Measurements from ENCODE around the gene BCAS3. TPM values are rescaled to one million over a fixed set of nuclear protein-coding genes. Genes with fewer than 3 reads are reported as not detected.

BCAS3 gene
- total RNA-seq, 1 donor from 2014 or later, result 38.1 TPM

DNA sequence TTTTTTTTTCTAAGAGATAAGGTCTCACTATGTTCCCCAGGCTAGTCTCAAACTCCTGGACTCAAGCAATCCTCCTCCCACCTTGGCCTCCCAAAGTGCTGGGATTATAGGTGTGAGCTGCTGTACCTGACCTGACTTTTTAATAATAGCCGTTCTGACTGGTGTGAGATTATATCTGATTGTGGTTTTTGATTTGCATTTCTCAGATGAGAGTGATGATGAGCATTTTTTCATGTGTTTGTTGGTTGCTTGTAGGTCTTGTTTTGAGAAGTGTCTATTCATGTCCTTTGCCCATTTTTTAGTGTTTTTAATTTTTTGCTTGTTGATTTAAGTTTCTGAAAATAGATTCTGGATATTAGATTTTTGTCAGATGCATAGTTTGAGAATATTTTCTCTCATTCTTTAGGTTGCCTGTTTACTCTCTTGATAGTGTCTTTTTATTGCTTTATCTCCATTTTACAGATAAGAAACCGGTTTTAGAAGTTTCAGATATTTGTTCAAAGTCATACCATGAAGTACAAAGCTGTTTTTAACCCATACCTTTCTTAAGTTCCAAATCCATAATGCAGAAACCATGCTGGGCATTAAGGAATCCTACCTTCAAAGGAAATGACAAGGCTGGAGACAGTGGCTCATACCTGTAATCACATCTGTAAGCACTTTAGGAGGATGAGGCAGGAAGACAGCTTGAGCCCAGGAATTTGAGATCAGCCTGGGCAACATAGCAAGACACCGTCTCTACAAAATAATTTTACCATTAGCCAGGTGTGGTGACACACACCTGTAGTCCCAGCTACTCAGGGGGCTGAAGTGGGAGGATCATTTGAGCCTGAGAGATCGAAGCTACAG lies 553.5 kb downstream of the BCAS3 start:
- TF ChIP-seq CTCF (IDR thresholded peaks at IDR 0.05; ENCODE audit: unreplicated experiment), result no peak
- H3K4me3 Mint-ChIP-seq (ENCODE audit: unreplicated experiment), result no peak overlapping the region
- H3K27me3 Mint-ChIP-seq (ENCODE audit: unreplicated experiment), result no peaks in the 10 kb centered on the region
- DNase-seq (ENCODE audit: low spot score), result no peak
- H3K4me1 Mint-ChIP-seq (ENCODE audit: unreplicated experiment), result peaks cover 19% of the 10 kb centered on the region
- H3K36me3 Mint-ChIP-seq (ENCODE audit: low read depth, unreplicated experiment), result no peaks in the 10 kb centered on the region
- H3K9me3 Mint-ChIP-seq (ENCODE audit: unreplicated experiment), result no peaks in the 10 kb centered on the region
- no peak overlapping the region for H3K27ac Mint-ChIP-seq (ENCODE audit: unreplicated experiment)

DNA sequence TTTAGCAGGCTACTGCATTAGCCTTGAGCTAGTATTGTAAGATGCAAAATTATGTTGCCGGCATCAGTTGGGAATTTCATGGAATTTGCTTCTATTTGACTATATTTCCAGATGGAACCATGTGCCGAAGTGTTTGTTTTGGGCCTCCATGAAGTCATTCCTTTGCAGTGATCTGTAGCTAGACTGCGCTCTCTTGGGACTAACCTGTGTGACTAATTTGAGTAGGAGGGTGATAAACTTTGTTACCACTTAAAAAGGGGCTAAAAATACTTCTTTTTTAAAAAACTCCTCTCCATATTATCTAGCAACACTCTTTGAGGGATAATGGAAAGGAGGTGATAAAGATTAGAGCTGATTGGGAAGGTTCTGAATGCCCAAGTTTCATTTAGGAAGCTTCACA lies 555.2 kb downstream of the BCAS3 start:
- peaks cover 2% of the 10 kb centered on the region for H3K27me3 Mint-ChIP-seq (ENCODE audit: unreplicated experiment)
- H3K9me3 Mint-ChIP-seq (ENCODE audit: unreplicated experiment), result no peaks in the 10 kb centered on the region
- H3K4me1 Mint-ChIP-seq (ENCODE audit: unreplicated experiment), result peaks cover 19% of the 10 kb centered on the region
- no peak for TF ChIP-seq CTCF (IDR thresholded peaks at IDR 0.05; ENCODE audit: unreplicated experiment)
- no peak overlapping the region for H3K4me3 Mint-ChIP-seq (ENCODE audit: unreplicated experiment)
- no peak for DNase-seq (ENCODE audit: low spot score)
- no peak overlapping the region for H3K27ac Mint-ChIP-seq (ENCODE audit: unreplicated experiment)
- H3K36me3 Mint-ChIP-seq (ENCODE audit: low read depth, unreplicated experiment), result no peaks in the 10 kb centered on the region

DNA sequence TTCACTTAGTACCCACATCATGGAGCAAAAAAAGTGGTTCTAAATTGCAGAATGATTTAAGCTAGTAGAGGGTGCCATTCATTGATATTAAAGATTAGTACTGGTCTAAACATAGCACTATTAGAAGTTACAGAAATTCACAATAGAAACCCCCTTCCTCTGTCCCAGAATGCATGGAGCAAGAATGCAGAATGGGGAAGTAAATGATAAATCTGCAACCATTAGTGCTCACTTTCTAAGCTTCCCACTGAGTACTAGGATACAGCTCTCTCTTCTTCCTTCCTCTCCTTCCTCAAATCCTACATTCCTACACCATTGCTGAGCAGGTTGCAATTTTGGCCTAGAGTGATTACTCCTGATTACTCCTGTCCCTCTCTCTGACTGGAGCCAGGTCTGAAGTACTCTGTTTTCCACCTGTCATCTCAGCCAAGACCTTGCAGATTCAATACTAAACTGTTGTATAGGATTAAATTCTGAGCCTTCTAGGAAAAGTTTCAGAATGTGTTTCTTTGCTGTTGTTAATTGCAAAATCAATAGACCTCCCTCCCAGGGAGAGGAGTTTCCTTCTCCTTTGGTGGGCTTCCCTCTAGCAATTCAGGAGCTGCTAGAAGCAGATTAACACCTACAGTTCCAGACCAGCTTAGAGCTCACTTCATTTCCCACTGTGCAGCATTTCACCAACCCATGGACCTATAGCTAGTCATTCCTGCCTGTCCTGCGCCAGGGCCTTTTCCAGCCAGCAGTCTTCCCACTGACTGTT lies 556.5 kb downstream of the BCAS3 start:
- no peak for DNase-seq (ENCODE audit: low spot score)
- Mint-ChIP-seq H3K27me3 (ENCODE audit: unreplicated experiment) (peaks cover 2% of the 10 kb centered on the region), H3K27ac (ENCODE audit: unreplicated experiment) (no peak overlapping the region), H3K4me1 (ENCODE audit: unreplicated experiment) (peaks cover 23% of the 10 kb centered on the region), H3K4me3 (ENCODE audit: unreplicated experiment) (no peak overlapping the region), H3K36me3 (ENCODE audit: low read depth, unreplicated experiment) (no peaks in the 10 kb centered on the region), H3K9me3 (ENCODE audit: unreplicated experiment) (no peaks in the 10 kb centered on the region)
- no peak for TF ChIP-seq CTCF (IDR thresholded peaks at IDR 0.05; ENCODE audit: unreplicated experiment)

DNA sequence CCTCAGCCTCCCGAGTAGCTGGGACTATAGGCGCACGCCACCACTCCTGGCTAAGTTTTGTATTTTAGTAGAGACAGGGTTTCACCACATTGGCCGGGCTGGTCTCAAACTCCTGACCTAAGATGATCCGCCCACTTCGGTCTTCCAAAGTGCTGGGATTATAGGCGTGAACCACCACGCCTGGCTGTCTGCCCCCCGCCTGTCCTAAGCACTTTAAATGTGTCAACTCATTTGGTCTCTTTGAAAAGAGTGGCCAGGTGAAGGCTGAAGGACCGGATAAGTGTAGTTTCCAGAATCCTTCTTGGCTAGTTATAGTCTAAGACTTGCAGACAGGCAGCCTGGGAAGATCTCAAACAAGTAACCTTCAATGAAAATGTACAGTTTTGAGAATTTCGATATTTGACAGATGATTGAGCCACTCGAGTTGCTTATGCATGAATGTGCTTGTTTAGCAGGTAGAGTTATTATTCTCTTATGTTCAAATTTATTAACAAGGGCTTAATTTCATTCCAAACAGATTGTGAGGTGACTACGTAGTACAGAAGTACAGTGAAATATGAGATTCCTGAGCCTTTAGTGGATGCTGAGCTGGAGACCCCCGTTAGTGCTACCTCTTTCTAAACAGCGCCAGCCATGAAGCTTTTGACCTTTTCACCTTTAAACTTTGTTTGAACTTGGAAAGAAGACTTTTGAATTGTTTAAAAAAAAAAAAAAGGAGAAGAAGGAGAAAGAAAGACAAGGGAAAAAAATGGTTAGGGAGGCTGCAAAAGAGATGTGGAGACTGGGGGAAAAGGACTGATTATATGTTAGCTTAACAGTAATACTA lies 557.6 kb downstream of the BCAS3 start:
- Mint-ChIP-seq H3K4me3 (ENCODE audit: unreplicated experiment) (no peak overlapping the region), H3K9me3 (ENCODE audit: unreplicated experiment) (no peaks in the 10 kb centered on the region), H3K27me3 (ENCODE audit: unreplicated experiment) (peaks cover 2% of the 10 kb centered on the region), H3K36me3 (ENCODE audit: low read depth, unreplicated experiment) (no peaks in the 10 kb centered on the region), H3K27ac (ENCODE audit: unreplicated experiment) (no peak overlapping the region), H3K4me1 (ENCODE audit: unreplicated experiment) (peaks cover 23% of the 10 kb centered on the region)
- no peak for DNase-seq (ENCODE audit: low spot score)
- TF ChIP-seq CTCF (IDR thresholded peaks at IDR 0.05; ENCODE audit: unreplicated experiment), result no peak
